Stimulated activated effector memory CD8-positive, alpha-beta T cell treated with anti-CD3 and anti-CD28 coated beads, Interleukin-12 subunit alpha, Interleukin-12 subunit beta, amount 100 ng/mL, for 72 hours (primary cell): ENCODE measurements around the gene TOMM7.
"Not testable (repeated sequence)": the region's sequence is repeated elsewhere in the genome, so short reads cannot be mapped to it uniquely, and the experiment has no call there.

Experiments
- ATAC-seq: fragments of 150-1000 bp; cut with Tn5 transposase; 2 replicates; pipeline ENCODE4 v1.10.0; 2021
- DNase-seq, 2 donors: peaks; one replicate each; pipeline ENCODE4 v3.0.0; 2021 to 2022; ENCODE audit warnings: low spot score in 2 of 2
- H3K27ac Mint-ChIP-seq: one replicate; pipeline ENCODE4 v1.8.0; 2022; ENCODE audit warnings: mild to moderate bottlenecking, mixed read lengths
- H3K36me3 Mint-ChIP-seq: one replicate; pipeline ENCODE4 v1.8.0; 2022; ENCODE audit warnings: mild to moderate bottlenecking, mixed read lengths
- H3K4me1 Mint-ChIP-seq: one replicate; pipeline ENCODE4 v1.8.0; 2022; ENCODE audit warnings: mixed read lengths
- H3K4me3 Mint-ChIP-seq: one replicate; pipeline ENCODE4 v1.8.0; 2022; ENCODE audit warnings: mild to moderate bottlenecking, mixed read lengths
- H3K9me3 Mint-ChIP-seq: one replicate; pipeline ENCODE4 v1.8.0; 2022; ENCODE audit warnings: mixed read lengths

TOMM7 gene

DNA sequence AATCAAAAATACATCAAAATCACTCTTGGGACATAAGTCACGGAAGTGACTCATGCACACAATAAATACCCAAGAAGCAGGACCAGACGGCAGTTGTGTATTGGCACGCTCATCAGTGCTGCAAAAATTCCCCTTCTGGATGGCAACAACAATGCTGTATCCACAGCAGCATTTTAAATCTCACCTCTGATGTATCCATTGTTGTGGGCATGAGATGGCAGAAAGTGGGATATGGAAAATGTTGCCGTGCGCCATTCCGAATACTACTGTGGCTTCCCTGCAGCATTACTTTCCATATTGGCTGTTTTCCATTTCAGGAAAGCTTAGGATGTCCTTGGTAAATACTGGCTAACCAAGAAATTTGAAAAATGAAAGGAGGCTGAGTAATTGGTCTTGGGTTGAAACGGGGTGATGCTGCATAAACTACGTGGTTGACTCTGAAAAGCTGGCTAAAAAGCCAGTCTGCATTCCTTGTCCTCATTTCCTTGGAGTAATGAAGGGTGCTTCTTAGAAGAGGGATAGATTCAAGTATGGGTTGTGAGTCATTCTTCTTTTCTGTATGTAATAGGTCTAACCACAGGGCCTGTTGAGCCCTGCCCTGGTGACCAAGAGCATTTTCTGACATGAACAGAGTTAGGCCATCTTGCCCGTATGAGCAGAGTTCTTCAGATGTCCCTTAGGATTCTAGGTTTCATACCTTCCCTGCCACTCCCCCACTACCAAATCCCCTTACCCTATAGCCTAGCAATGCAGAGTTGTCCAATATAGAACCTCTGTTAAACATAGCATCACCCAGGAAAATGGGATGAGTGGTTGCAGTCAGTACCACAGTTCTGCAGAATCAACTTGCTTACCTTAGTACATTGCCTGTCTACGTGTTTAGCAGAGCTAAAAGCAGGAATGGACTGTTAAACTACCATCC, 36.3 kb upstream of the TOMM7 start:
- Mint-ChIP-seq H3K36me3 (peaks cover 91% of the 10 kb centered on the region), H3K4me1 (peaks cover 14% of the 10 kb centered on the region), H3K4me3 (peak overlapping the region; percentile 12), H3K9me3 (no peaks in the 10 kb centered on the region), H3K27ac (peak overlapping the region; percentile 82)
- DNase-seq (no peak), ATAC-seq (peak; percentile 63)

GRCh38 chr7:22858274-22858639, 35.6 kb upstream of the TOMM7 start:
- Mint-ChIP-seq H3K4me3 (no peak overlapping the region), H3K27ac (peak overlapping the region; percentile 82), H3K4me1 (peaks cover 19% of the 10 kb centered on the region), H3K36me3 (peaks cover 91% of the 10 kb centered on the region), H3K9me3 (no peaks in the 10 kb centered on the region)
- ATAC-seq: no peak
- DNase-seq: no peak

- H3K36me3 Mint-ChIP-seq: peaks cover 80% of the 10 kb centered on the region
- DNase-seq (no peak), ATAC-seq (no peak)
- H3K9me3 Mint-ChIP-seq: no peaks in the 10 kb centered on the region
- peak overlapping the region; percentile 92 for H3K4me3 Mint-ChIP-seq
- peak overlapping the region; percentile 43 for H3K27ac Mint-ChIP-seq
- peaks cover 20% of the 10 kb centered on the region for H3K4me1 Mint-ChIP-seq
Measured at GRCh38 chr7:22856416-22856815, 33.8 kb upstream of the TOMM7 start.

DNA sequence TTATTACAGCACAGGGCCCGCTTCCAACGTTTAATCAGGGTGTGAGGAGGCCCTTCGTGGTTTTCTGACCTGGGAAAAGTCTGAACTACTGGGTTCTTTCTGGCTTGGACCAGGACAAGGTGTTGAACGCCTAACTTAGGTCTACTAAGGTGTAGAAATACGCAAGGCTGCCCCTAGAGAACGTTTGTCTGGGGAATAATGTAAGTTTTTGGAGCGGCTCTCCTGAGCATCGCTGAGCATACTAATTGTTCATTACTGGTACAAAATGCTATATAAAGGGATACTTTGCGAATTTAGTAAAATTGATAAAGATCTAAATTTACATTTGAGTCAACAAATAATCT, 32.4 kb upstream of the TOMM7 start:
- Mint-ChIP-seq H3K36me3 (peaks cover 66% of the 10 kb centered on the region), H3K9me3 (no peaks in the 10 kb centered on the region), H3K4me1 (peaks cover 20% of the 10 kb centered on the region), H3K4me3 (peak overlapping the region; percentile 92), H3K27ac (peak overlapping the region; percentile 95)
- ATAC-seq (peak; percentile 1), DNase-seq (no peak)

DNA sequence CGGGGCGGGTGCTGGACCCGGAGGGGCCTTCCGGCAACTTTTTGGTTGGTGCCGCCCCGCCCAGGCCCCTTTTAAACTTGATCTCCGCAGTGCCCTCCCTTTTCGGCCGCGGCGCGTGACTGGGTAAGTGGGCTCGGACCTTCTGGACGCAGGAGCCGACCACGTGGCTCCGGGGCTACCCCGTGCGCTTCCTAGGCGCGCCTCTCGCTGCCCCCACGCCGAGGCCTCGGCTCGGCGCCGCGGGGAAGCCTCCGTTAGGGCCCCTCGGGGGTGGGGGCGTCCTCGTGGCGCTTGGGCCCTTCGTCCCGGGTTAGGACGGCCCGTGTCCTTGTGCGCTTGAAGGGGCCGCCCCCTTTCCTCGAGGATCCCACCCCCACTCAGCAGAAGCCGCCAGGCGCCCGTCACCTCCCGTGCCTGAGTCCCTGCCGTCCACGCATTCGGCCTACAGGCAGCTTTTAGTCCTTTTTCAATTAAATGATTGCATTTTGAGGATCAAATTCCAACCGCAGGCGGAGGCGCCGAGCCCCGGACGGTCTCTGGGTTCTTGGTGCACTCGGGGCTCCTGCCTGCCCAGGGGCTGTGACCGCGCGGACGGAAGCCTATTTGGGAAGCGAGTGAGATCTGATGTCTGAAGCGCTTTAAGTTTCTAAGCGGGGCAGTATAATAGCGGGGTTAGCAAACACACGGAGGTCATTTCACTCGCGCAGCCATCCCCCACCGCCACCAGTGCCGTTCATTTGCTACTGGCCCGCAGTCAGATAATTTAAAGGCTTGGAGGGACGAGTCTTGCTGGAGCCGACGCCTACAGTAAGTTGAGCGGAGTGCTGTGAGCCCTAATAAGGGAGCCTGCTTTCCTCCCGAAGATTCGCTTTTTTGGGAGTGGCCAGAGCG, 31.8 kb upstream of the TOMM7 start:
- ATAC-seq: peak; percentile 84
- peak overlapping the region; percentile 92 for H3K4me3 Mint-ChIP-seq

GRCh38 chr7:22853674-22854157, 31.1 kb upstream of the TOMM7 start:
- peaks cover 55% of the 10 kb centered on the region for H3K36me3 Mint-ChIP-seq
- no peaks in the 10 kb centered on the region for H3K9me3 Mint-ChIP-seq
- H3K4me1 Mint-ChIP-seq: peaks cover 14% of the 10 kb centered on the region
- H3K4me3 Mint-ChIP-seq: peak overlapping the region; percentile 92
- no peak for DNase-seq
- ATAC-seq: peak; percentile 70
- peak overlapping the region; percentile 95 for H3K27ac Mint-ChIP-seq

More for the DNA sequence above, 31.8 kb upstream of the TOMM7 start:
- peak overlapping the region; percentile 95 for H3K27ac Mint-ChIP-seq
- H3K9me3 Mint-ChIP-seq: no peaks in the 10 kb centered on the region
- H3K36me3 Mint-ChIP-seq: peaks cover 61% of the 10 kb centered on the region
- peaks cover 20% of the 10 kb centered on the region for H3K4me1 Mint-ChIP-seq
- peak; percentile 78 to 92 for DNase-seq

DNA sequence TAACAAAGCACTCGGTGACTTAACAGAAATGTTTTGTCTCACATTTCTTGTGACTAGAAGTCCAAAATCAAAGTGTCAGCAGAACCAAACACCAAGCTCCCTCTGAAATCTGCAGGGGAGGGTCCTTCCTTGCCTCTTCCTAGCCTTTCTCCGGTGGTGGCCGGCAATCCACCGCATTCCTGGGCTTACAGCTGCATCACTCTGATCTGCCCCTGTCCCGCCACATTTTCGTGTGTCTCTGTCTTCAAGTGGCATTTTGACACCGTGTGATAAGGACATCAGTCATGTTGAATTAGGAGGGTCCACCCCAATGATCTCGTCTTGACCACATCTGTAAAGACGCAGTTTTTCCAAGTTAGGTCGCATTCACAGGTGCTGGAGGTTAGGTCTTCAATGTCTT, 30.5 kb upstream of the TOMM7 start:
- H3K27ac Mint-ChIP-seq: peak overlapping the region; percentile 95
- H3K9me3 Mint-ChIP-seq: no peaks in the 10 kb centered on the region
- no peak for DNase-seq
- H3K4me1 Mint-ChIP-seq: peaks cover 13% of the 10 kb centered on the region
- no peak for ATAC-seq
- H3K4me3 Mint-ChIP-seq: peak overlapping the region; percentile 92
- H3K36me3 Mint-ChIP-seq: peaks cover 49% of the 10 kb centered on the region

DNA sequence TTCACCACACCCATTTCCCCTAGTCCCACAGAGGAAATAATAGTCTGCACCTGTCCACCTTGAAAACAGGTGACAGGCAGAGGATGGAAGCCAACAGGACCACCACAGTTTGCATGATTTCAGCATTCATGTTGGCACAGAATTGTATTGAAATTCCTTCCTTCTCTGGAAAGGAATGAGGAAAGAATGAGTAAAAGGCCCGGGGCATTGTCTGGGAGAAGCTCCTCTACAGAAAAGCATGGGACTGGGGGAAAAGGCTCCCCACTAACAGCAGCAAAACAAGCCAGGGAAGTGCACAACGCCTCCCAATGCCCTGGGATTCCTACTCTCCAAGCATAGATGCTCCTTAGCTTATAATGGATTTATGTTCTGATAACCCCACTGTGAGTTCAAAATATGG, 28.5 kb upstream of the TOMM7 start:
- Mint-ChIP-seq H3K4me1 (peaks cover 11% of the 10 kb centered on the region), H3K9me3 (no peaks in the 10 kb centered on the region), H3K4me3 (no peak overlapping the region), H3K27ac (no peak overlapping the region), H3K36me3 (peaks cover 29% of the 10 kb centered on the region)
- no peak for ATAC-seq
- no peak for DNase-seq

DNA sequence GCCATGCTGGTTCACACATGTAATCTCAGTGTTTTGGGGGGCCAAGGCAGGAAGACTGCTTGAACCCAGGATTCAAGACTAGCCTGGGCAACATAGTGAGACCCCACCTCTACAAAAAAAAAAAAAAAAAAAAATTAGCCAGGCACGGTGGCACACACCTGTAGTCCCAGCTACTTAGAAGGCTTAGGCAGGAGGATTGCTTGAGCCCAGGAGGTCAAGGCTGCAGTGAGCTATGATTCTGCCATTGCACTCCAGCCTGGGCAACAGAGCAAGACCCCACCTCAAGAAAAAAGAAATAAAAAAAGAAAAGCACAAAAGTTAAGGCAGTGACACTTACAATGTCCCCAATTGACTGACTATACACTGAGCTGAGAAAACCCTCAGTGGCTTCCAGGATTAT, 27.7 kb upstream of the TOMM7 start:
- ATAC-seq, H3K4me3 Mint-ChIP-seq, H3K4me1 Mint-ChIP-seq, H3K9me3 Mint-ChIP-seq, H3K27ac Mint-ChIP-seq, DNase-seq: not testable (repeated sequence)
- peaks cover 22% of the 10 kb centered on the region for H3K36me3 Mint-ChIP-seq

DNA sequence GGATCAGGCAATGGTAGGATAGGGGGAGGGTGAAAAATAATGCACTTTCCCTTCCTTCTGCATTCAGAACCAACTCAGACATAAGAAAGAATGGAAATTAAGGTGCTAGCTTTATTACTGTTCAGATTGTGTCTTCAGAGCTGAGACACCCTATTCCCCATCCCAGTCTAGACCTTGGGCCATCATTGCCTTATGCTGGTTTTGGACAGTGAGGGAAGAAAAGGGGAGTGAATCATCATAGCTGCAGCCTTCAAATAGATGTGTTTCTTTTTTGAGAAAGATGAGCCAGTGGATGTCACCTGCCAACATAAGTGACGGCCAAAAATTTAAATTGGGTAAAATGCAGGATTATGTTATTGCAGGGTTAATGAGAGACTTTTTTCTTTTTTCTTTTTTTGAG, 27.0 kb upstream of the TOMM7 start:
- Mint-ChIP-seq H3K4me3 (no peak overlapping the region), H3K36me3 (peaks cover 17% of the 10 kb centered on the region), H3K27ac (no peak overlapping the region), H3K4me1 (peaks cover 6% of the 10 kb centered on the region), H3K9me3 (no peaks in the 10 kb centered on the region)
- DNase-seq: no peak
- ATAC-seq: no peak

DNA sequence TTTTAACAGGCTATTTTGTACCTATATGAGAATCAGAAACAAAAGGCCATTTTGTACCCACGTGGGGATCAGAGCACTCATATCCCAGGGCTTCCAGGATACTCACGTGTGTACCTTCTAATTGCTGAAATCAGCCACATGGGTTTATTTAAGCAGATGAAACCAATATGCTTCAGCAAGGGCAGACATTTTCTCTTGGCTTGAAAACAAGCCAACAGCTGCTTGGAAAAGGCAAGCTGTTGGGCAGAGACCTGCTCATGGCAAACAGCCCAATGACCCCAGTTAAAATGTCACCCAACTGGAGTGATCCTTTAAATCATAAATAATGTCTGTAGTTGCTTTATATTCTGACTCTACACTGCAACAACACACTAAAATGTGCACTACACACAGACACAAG, 26.5 kb upstream of the TOMM7 start:
- Mint-ChIP-seq H3K9me3 (no peaks in the 10 kb centered on the region), H3K4me3 (no peak overlapping the region), H3K4me1 (peaks cover 7% of the 10 kb centered on the region), H3K27ac (no peak overlapping the region), H3K36me3 (peaks cover 12% of the 10 kb centered on the region)
- ATAC-seq (no peak), DNase-seq (no peak)

- peaks cover 5% of the 10 kb centered on the region for H3K4me1 Mint-ChIP-seq
- H3K36me3 Mint-ChIP-seq: no peaks in the 10 kb centered on the region
- no peak for ATAC-seq
- H3K27ac Mint-ChIP-seq: no peak overlapping the region
- no peak for DNase-seq
- no peak overlapping the region for H3K4me3 Mint-ChIP-seq
- no peaks in the 10 kb centered on the region for H3K9me3 Mint-ChIP-seq
Measured at GRCh38 chr7:22846961-22847360, 24.3 kb upstream of the TOMM7 start.

DNA sequence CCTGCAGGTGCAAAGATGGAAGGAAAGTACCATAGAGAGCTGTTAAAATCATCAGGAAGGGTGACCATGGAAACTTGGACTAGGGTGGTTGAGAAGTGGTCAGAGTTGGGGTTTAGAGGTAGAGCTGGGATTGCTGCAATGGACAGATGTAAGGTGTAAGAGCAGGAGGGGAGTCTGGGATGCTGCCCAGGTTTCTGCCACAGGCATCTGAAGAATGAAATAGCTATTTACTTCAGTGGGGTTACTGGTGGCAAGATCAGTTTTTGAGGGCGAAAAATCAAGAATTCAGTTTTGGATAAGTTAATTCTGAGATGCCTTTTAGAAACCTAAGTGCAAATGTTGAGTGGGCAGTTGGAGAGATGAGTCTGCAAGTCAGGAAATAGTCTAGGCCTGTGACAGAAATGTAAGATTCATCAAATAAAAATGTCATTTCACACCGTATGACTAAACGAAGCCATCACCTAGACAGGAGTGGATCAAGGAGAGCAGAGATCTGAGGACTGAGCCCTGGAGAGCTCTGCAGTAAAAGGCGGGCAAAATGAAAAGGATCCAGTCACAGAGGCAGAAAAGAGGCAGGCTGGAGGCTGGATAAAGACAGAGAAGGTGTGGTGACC, 22.7 kb upstream of the TOMM7 start:
- H3K9me3 Mint-ChIP-seq: no peaks in the 10 kb centered on the region
- ATAC-seq (peak; percentile 67), DNase-seq (no peak)
- H3K4me3 Mint-ChIP-seq: no peak overlapping the region
- no peak overlapping the region for H3K27ac Mint-ChIP-seq
- no peaks in the 10 kb centered on the region for H3K36me3 Mint-ChIP-seq
- peaks cover 5% of the 10 kb centered on the region for H3K4me1 Mint-ChIP-seq

- Mint-ChIP-seq H3K4me1 (peaks cover 5% of the 10 kb centered on the region), H3K4me3 (no peak overlapping the region), H3K27ac (no peak overlapping the region), H3K9me3 (no peaks in the 10 kb centered on the region), H3K36me3 (no peaks in the 10 kb centered on the region)
- ATAC-seq: peak; percentile 76
- no peak for DNase-seq
Measured at GRCh38 chr7:22843681-22844309, 21.1 kb upstream of the TOMM7 start.

DNA sequence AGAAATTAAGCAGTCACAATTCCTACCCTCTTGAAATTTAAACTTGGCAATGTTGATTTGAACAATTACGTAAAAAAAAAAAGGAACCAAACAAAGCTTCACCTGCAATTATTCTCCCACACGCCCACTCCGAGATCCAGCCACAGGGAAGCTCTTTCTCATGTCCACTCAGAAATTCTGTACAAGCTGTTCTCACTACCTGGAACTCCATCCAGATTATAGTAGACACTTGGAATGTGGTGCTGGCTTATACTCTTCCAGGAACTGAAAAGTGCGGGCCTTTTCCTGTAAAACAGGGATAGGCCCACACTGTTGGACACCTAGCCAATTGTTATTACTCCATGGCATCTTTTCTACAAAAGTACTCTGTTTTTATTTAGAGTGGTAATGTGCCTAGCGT, 20.3 kb upstream of the TOMM7 start:
- H3K27ac Mint-ChIP-seq: no peak overlapping the region
- no peaks in the 10 kb centered on the region for H3K36me3 Mint-ChIP-seq
- H3K9me3 Mint-ChIP-seq: no peaks in the 10 kb centered on the region
- DNase-seq: no peak
- no peak for ATAC-seq
- H3K4me1 Mint-ChIP-seq: peaks cover 5% of the 10 kb centered on the region
- no peak overlapping the region for H3K4me3 Mint-ChIP-seq
